Stimulated activated CD8-positive, alpha-beta memory T cell treated with anti-CD3 and anti-CD28 coated beads, Interleukin-2, amount 100 ng/mL, for 1 hour (primary cell): ENCODE measurements around the gene ADAMTS2.

Experiments
- DNase-seq, 2 donors: peaks; one replicate each; pipeline ENCODE4 v3.0.0-alpha.2; 2020; ENCODE audit warnings: low read depth in 2 of 2

Gene ADAMTS2

DNA sequence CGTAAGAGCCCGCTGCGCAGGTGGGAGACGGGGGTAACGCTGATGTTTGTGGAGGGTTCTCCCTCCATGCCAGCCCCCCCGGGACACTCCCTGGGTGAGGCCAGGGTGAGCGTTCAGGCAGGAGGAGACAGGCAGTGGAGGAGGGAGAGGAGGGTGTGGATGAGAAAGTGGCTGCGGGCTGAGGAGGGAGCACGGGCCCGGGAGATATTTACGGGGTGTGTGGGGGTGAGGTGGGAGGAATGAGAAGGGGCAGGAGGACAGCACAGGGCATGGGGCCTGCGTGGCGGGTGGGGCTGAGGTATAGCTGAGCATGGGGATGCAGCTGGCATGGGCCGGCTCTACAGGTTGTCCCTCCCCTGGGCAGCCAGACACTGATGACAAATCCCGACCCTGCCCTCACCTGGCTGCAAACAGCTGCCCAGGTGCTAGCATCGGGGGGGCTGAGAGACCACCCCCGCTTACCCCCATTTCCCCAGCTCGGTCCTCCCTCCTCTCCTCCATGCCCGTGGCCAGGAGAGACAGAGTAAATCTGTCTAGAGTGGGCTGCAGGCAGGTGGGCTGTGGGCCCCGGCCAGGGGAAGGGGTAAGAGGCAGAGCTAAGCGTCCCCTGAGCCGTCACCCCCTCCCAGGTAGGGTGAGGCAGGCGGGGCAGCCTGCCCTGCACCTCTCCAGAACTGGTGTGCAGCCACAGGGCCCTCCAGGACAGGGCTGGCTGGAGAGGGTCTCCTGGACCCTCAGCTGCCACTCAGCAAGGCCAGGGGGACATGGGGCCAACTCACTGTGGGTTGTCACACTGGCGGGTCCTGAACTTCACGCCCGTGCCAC is 205.9 kb downstream of the ADAMTS2 start:
- no peak for DNase-seq

GRCh38 chr5:179138568-179138925 is 206.7 kb downstream of the ADAMTS2 start:
- no peak for DNase-seq

DNA sequence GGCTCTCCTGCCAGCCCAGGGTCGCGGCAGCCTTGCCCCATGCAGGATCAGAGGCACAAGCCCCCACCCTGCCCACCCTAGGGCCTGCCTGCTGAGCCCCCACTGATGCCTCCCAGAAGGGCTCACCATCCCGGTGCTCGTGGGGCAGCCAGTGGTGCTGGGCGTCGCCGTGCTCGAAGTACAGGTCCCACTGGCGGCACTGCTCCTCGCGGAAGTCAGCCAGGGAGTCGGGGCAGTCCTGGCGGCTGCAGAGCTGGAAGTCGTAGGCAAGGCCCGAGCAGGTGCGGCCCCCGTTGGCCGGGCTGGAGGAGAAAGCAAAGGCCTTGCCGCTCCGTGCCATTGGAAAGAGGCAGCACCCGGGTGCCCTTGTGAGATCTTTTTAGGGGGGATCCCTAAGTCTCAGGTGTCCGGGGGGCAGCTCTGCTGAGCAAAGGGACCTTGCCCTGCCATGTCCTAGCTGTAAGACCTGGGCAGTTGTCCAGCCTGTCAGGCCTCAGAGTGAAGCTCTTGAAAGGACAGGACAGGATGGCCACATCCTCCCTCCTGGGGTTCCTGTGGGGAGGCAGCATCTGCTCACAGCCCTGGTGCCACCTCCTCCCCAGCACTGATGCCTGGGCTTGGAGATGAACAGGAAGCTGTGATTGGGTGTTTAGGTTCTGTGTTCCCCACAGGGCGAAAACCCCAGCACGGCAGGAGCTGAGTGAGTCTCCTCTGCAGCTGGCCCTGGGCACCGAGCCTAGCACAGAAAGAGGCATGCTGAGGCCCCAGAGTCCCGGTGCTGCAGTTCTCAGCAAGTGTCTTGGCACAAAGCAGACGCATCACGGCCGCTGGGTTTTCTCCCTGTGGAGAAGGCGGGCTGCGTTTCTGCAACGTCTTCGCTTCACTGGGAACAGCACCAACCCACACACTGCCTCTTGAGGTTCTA is 207.4 kb downstream of the ADAMTS2 start:
- DNase-seq, result no peak

DNA sequence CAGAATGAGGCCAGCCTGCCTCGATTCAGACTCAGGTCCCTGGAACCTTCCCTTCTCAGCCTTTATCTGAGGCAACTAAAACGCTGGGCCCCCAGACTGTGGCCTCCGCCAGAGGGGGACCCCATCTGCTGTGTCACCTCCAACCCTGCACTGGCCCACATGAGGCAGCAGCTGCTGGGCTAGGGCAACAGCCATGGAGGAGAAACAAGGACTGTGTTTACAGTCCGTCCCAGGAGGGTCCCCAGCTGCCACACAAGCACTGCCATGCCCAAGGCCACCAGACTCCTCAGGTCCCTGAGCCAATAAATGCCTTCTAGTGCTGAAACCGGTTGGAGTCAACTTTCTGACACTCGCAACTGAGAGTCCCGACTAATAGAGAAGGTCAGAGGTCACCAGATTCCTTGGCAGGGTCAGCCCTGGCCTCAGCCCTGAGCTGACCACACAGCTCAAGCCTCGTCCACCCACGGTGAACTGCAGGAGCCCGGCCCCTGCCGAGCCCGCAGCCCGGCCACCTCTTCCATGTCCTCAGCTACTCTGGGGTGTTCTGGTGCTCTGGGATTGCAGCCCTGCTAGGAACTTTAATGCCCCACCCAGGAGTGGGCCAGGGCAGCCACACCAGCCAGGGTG is 208.1 kb downstream of the ADAMTS2 start:
- no peak for DNase-seq

DNA sequence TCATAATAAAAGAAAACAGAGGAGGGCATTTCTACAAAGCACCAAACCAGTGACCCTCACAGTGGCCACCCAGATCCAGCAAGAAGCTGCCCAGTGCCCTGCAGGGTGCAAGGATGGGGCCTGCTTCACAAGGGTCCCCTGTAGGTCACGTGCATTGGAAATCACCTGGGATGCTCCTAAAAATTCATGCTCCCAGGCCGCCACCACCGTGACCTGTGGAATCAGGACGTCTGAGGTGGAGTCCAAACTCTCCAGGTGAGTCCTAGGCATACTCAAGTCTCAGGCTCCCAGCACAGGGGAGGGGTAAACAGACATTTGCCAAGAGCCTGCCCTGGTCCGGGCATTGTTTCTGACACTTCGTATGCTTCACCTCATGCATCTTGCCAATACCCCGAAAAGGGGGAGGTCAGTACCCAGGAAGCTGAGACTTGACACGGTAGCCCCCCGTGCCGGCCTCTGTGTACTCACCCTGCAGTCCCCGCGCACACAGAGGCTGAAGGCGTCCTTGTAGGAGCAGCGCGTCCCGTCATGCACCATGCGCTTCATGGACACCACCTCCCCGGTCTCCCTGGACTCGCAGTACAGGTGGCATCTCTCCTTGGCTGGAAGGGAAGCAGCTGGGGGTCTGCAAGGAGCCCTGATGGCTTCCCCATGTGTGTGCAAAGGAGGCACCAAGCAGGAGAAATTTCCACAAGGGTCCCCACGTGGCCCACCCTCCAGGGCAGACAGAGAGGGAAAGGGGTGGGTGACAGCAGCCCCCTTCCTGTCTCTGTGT is 209.6 kb downstream of the ADAMTS2 start:
- no peak for DNase-seq

DNA sequence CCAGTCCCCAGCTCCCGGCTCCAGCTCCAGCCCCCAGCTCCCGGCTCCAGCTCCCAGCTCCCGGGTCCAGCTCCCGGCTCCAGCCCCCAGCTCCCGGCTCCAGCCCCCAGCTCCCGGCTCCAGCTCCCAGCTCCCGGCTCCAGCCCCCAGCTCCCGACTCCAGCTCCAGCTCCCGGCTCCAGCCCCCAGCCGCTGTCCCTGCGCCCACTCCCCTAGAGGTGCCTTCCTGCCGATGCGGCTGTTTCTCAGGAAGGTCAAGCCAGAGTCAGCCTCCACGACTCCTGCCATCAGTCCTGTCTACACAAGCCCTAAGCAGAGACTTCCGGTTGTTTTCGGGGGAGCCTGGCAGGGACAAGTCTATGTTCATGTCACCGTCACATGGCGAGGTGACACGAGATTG is 210.3 kb downstream of the ADAMTS2 start:
- no peak for DNase-seq

DNA sequence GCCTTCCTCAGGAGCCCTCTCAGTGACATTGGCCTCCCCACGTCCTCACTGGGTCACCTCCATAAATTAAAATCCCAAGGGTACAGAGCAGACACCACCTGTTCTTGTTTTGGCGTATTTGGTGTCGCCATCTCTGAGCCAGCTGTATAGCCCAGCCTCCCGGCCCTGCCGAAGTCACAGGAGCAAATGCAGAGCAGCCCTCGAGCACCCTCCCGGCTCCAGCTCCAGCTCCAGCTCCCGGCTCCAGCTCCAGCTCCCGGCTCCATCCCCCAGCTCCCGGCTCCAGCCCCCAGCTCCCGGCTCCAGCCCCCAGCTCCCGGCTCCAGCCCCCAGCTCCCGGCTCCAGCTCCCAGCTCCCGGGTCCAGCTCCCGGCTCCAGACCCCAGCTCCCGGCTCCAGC is 210.8 kb downstream of the ADAMTS2 start:
- no peak for DNase-seq

- DNase-seq, result no peak
Observed at GRCh38 chr5:179132586-179133355, 212.5 kb downstream of the ADAMTS2 start.

DNA sequence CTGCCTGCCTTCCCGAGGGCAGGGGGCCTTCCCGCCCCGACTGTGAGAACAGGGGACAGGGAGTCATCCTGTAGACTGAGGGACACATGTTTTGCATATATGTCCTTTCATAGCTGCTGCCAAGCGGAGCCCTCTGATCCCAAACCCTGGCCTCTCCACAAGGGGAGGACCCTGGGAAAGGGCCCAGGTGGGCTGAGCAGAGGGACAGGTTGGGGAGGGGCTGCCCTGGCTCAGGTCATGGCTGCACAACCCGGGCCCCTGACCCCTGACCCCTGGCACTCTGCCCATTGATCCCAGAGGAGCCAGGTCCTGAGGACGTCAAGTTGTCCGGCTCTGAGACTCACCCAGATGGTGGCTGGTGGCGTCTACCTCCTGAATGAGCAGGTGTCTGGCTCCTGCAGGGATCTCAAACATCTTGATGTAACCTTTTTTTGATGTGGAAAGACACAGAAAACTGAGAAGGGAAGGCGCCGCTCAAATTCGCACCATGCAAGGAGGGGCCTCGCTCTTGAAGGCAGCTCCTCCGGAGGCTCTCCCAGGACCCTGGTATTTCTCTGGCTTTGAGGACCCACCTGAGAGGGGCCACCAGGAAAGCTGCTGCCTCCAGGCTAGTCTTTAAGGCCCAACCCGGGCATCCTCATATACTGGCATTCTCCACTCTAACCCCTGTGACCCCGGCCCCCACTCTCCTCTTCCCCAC is 213.2 kb downstream of the ADAMTS2 start:
- DNase-seq, result no peak

- no peak for DNase-seq
Observed at GRCh38 chr5:179131321-179131835, 213.9 kb downstream of the ADAMTS2 start.

- no peak for DNase-seq
Observed at GRCh38 chr5:179130101-179130681, 215.1 kb downstream of the ADAMTS2 start.

GRCh38 chr5:179129607-179130071 is 215.6 kb downstream of the ADAMTS2 start:
- DNase-seq, result no peak

- no peak for DNase-seq
Observed at GRCh38 chr5:179128976-179129375, 216.3 kb downstream of the ADAMTS2 start.

GRCh38 chr5:179128041-179128365 is 217.3 kb downstream of the ADAMTS2 start:
- no peak for DNase-seq

DNA sequence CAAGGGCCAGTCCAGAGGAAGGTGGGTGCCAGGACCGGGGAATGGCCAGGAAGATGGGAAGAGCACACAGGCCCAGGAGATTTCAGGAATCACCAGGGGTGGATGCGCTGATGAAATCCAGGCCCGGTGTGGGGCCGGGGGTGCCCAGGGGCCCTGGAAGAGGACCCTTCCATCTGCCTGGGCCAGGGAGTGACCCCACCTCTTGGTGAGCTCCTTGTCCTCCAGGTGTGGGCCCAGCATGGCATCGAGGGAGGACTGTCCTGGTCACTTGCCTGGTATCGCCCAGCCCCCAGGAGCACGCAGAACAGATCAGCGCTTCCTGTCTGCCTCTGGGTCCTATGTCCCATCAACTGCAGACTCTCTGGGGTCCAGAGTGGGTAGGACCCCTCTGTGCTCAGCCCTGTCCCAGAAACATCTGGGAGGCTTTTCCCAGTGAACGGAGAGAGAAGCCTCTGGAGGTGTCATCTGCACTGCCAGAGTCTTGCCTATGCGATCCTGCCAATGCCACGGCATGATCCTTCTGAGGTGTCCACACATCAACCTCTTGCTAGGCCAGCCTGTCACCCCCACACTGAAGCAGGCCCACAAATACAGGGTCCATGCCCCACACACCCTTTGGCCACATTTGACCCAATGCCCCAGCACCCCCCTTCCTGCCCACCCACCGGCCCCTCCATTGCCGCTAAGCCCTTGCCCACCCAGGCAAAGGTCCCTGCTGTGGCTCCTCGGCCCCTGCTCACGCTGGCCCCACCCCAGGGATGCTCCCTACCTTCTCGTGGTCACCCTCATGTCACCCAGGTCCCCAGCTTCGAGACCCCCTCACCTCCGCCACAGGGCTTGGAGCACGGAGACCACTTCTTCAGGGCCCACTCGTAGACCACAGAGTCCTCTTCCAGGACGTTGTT is 217.9 kb downstream of the ADAMTS2 start:
- no peak for DNase-seq

DNA sequence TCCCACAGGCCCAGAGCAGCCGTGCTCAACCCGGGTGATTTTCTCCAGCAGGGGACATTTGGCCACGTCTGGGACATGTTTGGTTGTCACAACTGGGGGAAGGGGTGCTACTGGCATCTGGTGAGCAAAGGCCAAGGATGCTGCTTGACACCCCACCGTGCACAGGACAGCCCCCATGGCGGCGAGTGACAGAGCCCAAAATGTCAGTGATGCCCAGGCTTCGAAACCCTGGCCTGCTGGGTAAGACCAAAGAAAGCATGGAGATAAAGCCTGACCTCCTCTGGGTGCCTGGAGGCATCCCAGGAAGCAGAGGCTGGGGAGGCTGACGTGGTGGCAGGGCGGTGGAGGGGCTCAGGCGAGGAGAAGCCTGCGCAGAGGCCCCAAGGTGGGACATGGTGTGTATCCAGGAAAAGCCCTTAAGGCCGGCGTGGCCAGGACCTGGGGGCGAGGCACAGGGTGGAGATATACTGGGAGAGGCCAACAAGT is 218.7 kb downstream of the ADAMTS2 start:
- no peak for DNase-seq

- no peak for DNase-seq
Observed at GRCh38 chr5:179125789-179126505, 219.3 kb downstream of the ADAMTS2 start.
